A673 (cell line): ENCODE data around the gene SPECC1.

Experiments
- CTCF ChIP-seq: fragments of 300-800, 200-600 bp; sonication (generic); conservative IDR thresholded peaks from 2 replicates; pipeline ENCODE4 v1.5.1; 2017; ENCODE audit warnings: low read depth, mild to moderate bottlenecking, antibody characterized with exemption, low read length, moderate library complexity, mixed read lengths
- EZH2 ChIP-seq: fragments of 200-600 bp; sonication (generic); IDR thresholded peaks from 2 replicates; pipeline ENCODE4 v1.6.1; 2017; ENCODE audit warnings: borderline replicate concordance, low read depth, mild to moderate bottlenecking, mixed read lengths, antibody characterized with exemption, low read length; ENCODE audit not compliant: poor library complexity, severe bottlenecking

- TF ChIP-seq EZH2: no peak
- no peak for TF ChIP-seq CTCF
Measured at GRCh38 chr17:20276421-20276820, 267.3 kb downstream of the SPECC1 start.
